Testis (tissue), 2 donors: Measurements from ENCODE around the gene OR8S1.

Experiments
- POLR2A ChIP-seq: fragments of 450-650 bp; IDR thresholded peaks from one replicate; pipeline ENCODE4 v1.6.1; 2017; ENCODE audit warnings: antibody characterized with exemption, mild to moderate bottlenecking, moderate library complexity
- TF ChIP-seq, protein P1 (sequence below), 3 experiments: fragments of 450-650 bp in 2 of 3; fragments of 200-600 bp in 1 of 3; sonication (generic) in 1 of 3; IDR thresholded peaks; one replicate each; pipeline ENCODE4 v1.5.1; 2016 to 2019; ENCODE audit warnings: antibody characterized with exemption in 3 of 3, mild to moderate bottlenecking in 2 of 3, moderate library complexity in 1 of 3

- TF ChIP-seq POLR2A, result no peak
- TF ChIP-seq, protein P1, sequence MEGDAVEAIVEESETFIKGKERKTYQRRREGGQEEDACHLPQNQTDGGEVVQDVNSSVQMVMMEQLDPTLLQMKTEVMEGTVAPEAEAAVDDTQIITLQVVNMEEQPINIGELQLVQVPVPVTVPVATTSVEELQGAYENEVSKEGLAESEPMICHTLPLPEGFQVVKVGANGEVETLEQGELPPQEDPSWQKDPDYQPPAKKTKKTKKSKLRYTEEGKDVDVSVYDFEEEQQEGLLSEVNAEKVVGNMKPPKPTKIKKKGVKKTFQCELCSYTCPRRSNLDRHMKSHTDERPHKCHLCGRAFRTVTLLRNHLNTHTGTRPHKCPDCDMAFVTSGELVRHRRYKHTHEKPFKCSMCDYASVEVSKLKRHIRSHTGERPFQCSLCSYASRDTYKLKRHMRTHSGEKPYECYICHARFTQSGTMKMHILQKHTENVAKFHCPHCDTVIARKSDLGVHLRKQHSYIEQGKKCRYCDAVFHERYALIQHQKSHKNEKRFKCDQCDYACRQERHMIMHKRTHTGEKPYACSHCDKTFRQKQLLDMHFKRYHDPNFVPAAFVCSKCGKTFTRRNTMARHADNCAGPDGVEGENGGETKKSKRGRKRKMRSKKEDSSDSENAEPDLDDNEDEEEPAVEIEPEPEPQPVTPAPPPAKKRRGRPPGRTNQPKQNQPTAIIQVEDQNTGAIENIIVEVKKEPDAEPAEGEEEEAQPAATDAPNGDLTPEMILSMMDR (IDR thresholded peaks at IDR 0.05), result no peak
Measured at GRCh38 chr12:48536602-48537001, 11.2 kb downstream of the OR8S1 start.
